Heart right ventricle (tissue), 16 donors: ENCODE data around the gene TEX264. TPM values are rescaled to one million over a fixed set of nuclear protein-coding genes. Genes with fewer than 3 reads are reported as not detected.

Experiments
- ATAC-seq, 8 donors: fragments of 200-7000 bp; cut with Tn5 transposase; one replicate each; pipeline ENCODE4 v1.9.1; 2020; ENCODE audit warnings: mild to moderate bottlenecking in 8 of 8, moderate library complexity in 8 of 8, moderate number of reproducible peaks in 1 of 8
- DNase-seq, 2 donors: peaks; one replicate each; pipeline ENCODE4 v3.0.0-alpha.2; 2020
- H3K27ac ChIP-seq, 10 donors: fragments of 200-600 bp; sonication (generic) in 2 of 10; one replicate each; pipeline versions ENCODE4 v1.5.0 to v1.8.0; 2020 to 2022; ENCODE audit warnings: mild to moderate bottlenecking in 3 of 10
- H3K27me3 ChIP-seq, 7 donors: fragments of 200-600 bp; one replicate each; pipeline ENCODE4 v1.8.0; 2021 to 2022; ENCODE audit warnings: mild to moderate bottlenecking in 2 of 7
- H3K36me3 ChIP-seq, 9 donors: fragments of 200-600 bp; sonication (generic) in 1 of 9; one replicate each; pipeline versions ENCODE4 v1.5.0 to v1.8.0; 2020 to 2022; ENCODE audit warnings: mild to moderate bottlenecking in 2 of 9
- H3K4me1 ChIP-seq, 9 donors: fragments of 200-600 bp; sonication (generic) in 1 of 9; one replicate each; pipeline versions ENCODE4 v1.5.0 to v1.8.0; 2020 to 2022; ENCODE audit warnings: mild to moderate bottlenecking in 4 of 9
- H3K4me3 ChIP-seq, 10 donors: fragments of 200-600 bp; sonication (generic) in 2 of 10; one replicate each; pipeline versions ENCODE4 v1.5.0 to v1.8.0; 2020 to 2022; ENCODE audit warnings: mild to moderate bottlenecking in 7 of 10, moderate library complexity in 2 of 10
- H3K9me3 ChIP-seq, 11 donors: fragments of 200-600 bp in 10 of 11; sonication (generic) in 2 of 11; one replicate each; pipeline versions ENCODE4 v1.5.0 to v1.8.0; 2013 to 2022; ENCODE audit warnings: mild to moderate bottlenecking in 2 of 11, control low read depth in 1 of 11, moderate library complexity in 1 of 11
- CTCF ChIP-seq, 9 donors: fragments of 200-600 bp; sonication (generic) in 2 of 9; IDR thresholded peaks; one replicate each; pipeline versions ENCODE4 v1.5.0 to v1.8.0; 2021 to 2022; ENCODE audit warnings: antibody characterized with exemption in 9 of 9, mild to moderate bottlenecking in 5 of 9, moderate library complexity in 1 of 9
- WGBS, 2 donors: extraction: QIAGEN DNeasy Blood & Tissue Kit; methylation state at CpG; one replicate each; pipeline ENCODE4 v1.1.7; 2013; ENCODE audit warnings: inconsistent platforms in 1 of 2; 5-methylcytosine and 5-hydroxymethylcytosine counted together
- intact Hi-C, 10 donors: fragments of 100-400 bp; cut with DNase I; formaldehyde crosslinking; loops; one replicate each; pipeline versions ENCODE4 v1.11.1 to v1.14.2; 2022
- polyA plus RNA-seq, 2 donors: library from polyadenylated mRNA; stranded (reverse); fragments of 200-250 nt; gene quantifications; one replicate each; pipeline ENCODE4 v1.2.3, GENCODE V29; 2013
- total RNA-seq, 10 donors: library from RNA; stranded (reverse); fragmentation: NEBNext Ultra II Directional in 3 of 10; extraction: Animal tissue kit (Norgen Biotek cat#: 25700) in 3 of 10; gene quantifications; one replicate each; pipeline versions ENCODE4 v1.2.1 to v1.2.4, GENCODE V29; 2021 to 2023
- donor health status: Arrhythmogenic right ventricular cardiomyopathy.
- donor health status: ischemic (EF 13 %, LVEDD 7.1; RV severe dilation, severe dysfunction).
- donor health status: healthy with polysubstance abuse.
- donor health status: DM: no; HTN: yes; CAD: no.
- donor health status: DM: no; HTN: no; CAD: no.
- donor health status: ischemic (EF 25% LVEDD 6.9; RV normal size, moderate dysfunction).
- donor health status: ischemic (EF 25% LVEDD 5.7; RV mildly dilated, moderate dysfunction).
- donor health status: healthy.
- donor health status: DM: yes; HTN: yes; CAD: no.
- donor health status: Ischemic cardiomyopathy.
- donor health status: ischemic (EF 35%, LVEDD 5.7; RV mildly dilated, moderate dysfunction).
- donor health status: nonischemic (EF 11% LVEDD 7.7; RV severe dilation, severe dysfunction).
- donor health status: DM: yes; HTN: yes; CAD: no.
- donor health status: PGD.
- donor health status: ischemic (EF 29% LVEDD 5.4; RV normal size, mild dysfunction).
- donor health status: nonischemic (EF 23%, LVEDD 6.1; RV moderate dilation, normal function).

Gene TEX264
- total and polyA plus RNA-seq, 12 donors, result 28.4 to 87.0 (median 35.9) TPM

GRCh38 chr3:51687431-51688205 lies 16.6 kb downstream of the TEX264 start:
- H3K36me3 ChIP-seq, result peaks cover 0 to 76% (median 13%) of the 10 kb centered on the region in 9 donors
- TF ChIP-seq CTCF (IDR thresholded peaks at IDR 0.05), result no peak
- peak; percentile 19 to 68 (median 58) for ATAC-seq
- H3K27me3 ChIP-seq, result no peaks in the 10 kb centered on the region
- WGBS, 2 donors, result 22 to 36% methylated on average over 14 of the region's 14 CpGs
- H3K4me1 ChIP-seq, result peaks cover 39 to 94% (median 88%) of the 10 kb centered on the region in 9 donors
- H3K9me3 ChIP-seq, result no peaks in the 10 kb centered on the region
- intact Hi-C loops, result loop anchor here in 5 of 10 donors (10.0 kb wide), 2 partner anchors 293 to 303 kb away; partner anchors contain the start of genes RBM15B (in 3 of the 5) and MANF (in 2 of the 5)
- H3K27ac ChIP-seq, result peak overlapping the region; percentile 87 to 96 (median 94)
- H3K4me3 ChIP-seq, result peak overlapping the region in 3 of 10 donors; percentile 2 to 9 (median 6)
- peak; percentile 62 for DNase-seq

- no peaks in the 10 kb centered on the region for H3K9me3 ChIP-seq
- H3K4me1 ChIP-seq, result peaks cover 38 to 89% (median 82%) of the 10 kb centered on the region in 9 donors
- H3K4me3 ChIP-seq, result no peak overlapping the region
- intact Hi-C loops, result loop anchor here in 5 of 10 donors (10.0 kb wide), 2 partner anchors 293 to 303 kb away; partner anchors contain the start of genes RBM15B (in 3 of the 5) and MANF (in 2 of the 5)
- peaks cover 0 to 82% (median 18%) of the 10 kb centered on the region in 9 donors for H3K36me3 ChIP-seq
- ATAC-seq, result no peak
- no peaks in the 10 kb centered on the region for H3K27me3 ChIP-seq
- DNase-seq, result no peak
- 61 to 72% methylated on average over 3 of the region's 3 CpGs for WGBS, 2 donors
- TF ChIP-seq CTCF (IDR thresholded peaks at IDR 0.05), result no peak
- peak overlapping the region in 9 of 10 donors; percentile 87 to 96 (median 94) for H3K27ac ChIP-seq
These were observed 17.2 kb downstream of the TEX264 start for GRCh38 chr3:51688206-51688600.

DNA sequence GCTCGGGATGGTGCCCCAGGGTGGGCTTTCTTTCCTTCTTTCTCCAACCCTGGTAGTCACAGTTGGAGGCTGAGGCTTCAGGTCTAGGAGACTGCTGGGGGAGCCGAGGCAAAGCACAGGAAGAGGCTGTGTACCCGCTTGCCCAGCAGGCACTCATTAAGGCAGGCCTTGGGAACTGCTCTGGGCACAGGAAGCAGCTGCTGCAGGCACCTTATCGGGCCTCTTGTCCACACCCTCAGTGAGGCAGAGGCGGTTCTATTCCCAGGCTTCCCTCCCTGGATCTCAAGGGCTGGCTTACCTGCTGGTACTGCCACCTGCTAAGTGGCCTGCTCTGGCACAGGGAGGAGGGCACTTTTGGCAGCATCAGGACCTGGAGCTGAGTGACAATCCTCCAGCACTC lies 20.0 kb downstream of the TEX264 start:
- H3K9me3 ChIP-seq, result no peaks in the 10 kb centered on the region
- intact Hi-C loops, result no loop called here
- H3K36me3 ChIP-seq, result peaks cover 0 to 83% (median 10%) of the 10 kb centered on the region in 9 donors
- H3K27ac ChIP-seq, result peak overlapping the region in 9 of 10 donors; percentile 44 to 69 (median 53)
- peaks cover 20 to 60% (median 54%) of the 10 kb centered on the region in 9 donors for H3K4me1 ChIP-seq
- no peaks in the 10 kb centered on the region for H3K27me3 ChIP-seq
- ATAC-seq (no peak), DNase-seq (no peak)
- WGBS, 2 donors, result 46 to 53% methylated on average over 5 of the region's 5 CpGs
- TF ChIP-seq CTCF (IDR thresholded peaks at IDR 0.05), result no peak
- no peak overlapping the region for H3K4me3 ChIP-seq

DNA sequence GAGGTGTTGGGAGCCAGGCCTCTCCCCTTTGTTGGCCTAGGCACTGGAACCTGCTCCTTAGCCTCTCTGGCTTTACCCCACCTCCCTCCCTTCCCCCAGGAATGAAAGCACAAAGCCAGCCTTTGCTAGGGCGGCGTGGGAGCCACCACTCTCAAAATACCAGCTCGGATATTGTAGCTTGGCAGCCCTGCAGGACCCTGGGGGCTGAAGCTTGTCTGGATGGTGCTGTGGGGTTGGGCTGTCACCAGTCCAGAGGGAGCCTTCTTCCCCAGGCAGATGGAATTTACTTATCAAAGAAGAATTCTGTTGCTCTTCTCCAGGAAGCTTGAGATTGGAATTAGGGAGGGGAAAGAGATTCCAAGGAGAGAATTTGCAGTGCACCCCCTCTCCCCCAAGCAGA lies 20.9 kb downstream of the TEX264 start:
- DNase-seq, result no peak
- Histone ChIP-seq H3K27me3 (no peaks in the 10 kb centered on the region), H3K9me3 (no peaks in the 10 kb centered on the region), H3K4me3 (no peak overlapping the region), H3K27ac (no peak overlapping the region), H3K4me1 (peaks cover 10 to 54% (median 44%) of the 10 kb centered on the region in 9 donors), H3K36me3 (peaks cover 0 to 91% (median 14%) of the 10 kb centered on the region in 9 donors)
- intact Hi-C loops, result no loop called here
- WGBS, 2 donors, result 59 to 62% methylated on average over 3 of the region's 3 CpGs
- TF ChIP-seq CTCF (IDR thresholded peaks at IDR 0.05), result no peak
- ATAC-seq, result no peak
